ENCODE data around the gene E2F2. TPM values are rescaled to one million over a fixed set of nuclear protein-coding genes. Genes with fewer than 3 reads are reported as not detected.

The E2F2 gene
- total RNA-seq, 1 experiment from 2014 or later: 0.89 TPM

- H3K9me3 Mint-ChIP-seq (ENCODE audit: unreplicated experiment): no peaks in the 10 kb centered on the region
- intact Hi-C loops (cut with micrococcal nuclease): loop anchor here (1.0 kb wide), 1 partner anchor 79 kb away; no protein-coding TSS in a partner anchor
- DNase-seq (ENCODE audit: unreplicated experiment): peak; percentile 92
- CTCF ChIA-PET: interaction anchor here (0.5 to 21.7 kb wide), 10 partner anchors 9 to 1424 kb away, joined by 3 to 472 read pairs (median 4); no protein-coding TSS in a partner anchor
- peak overlapping the region; percentile 94 for H3K4me3 Mint-ChIP-seq (ENCODE audit: unreplicated experiment)
- H3K36me3 Mint-ChIP-seq (ENCODE audit: insufficient read depth, unreplicated experiment): peaks cover 13% of the 10 kb centered on the region
- no peaks in the 10 kb centered on the region for H3K27me3 Mint-ChIP-seq (ENCODE audit: insufficient read depth, unreplicated experiment)
- TF ChIP-seq CTCF (IDR thresholded peaks at IDR 0.05; ENCODE audit: unreplicated experiment): no peak
- BruUV-seq (replicated peaks): no TSS peak
- H3K27ac Mint-ChIP-seq (ENCODE audit: low read depth, unreplicated experiment): peak overlapping the region; percentile 71
- POLR2A ChIA-PET: interaction anchor here (0.6 to 12.1 kb wide), 31 partner anchors 9 to 1502 kb away, joined by 3 to 622 read pairs (median 5); partner anchors contain the start of genes ASAP3, ELOA, GALE and HMGCL
- H3K4me1 Mint-ChIP-seq (ENCODE audit: insufficient read depth, unreplicated experiment): peaks cover 32% of the 10 kb centered on the region
Measured at GRCh38 chr1:23555986-23556634, 25.1 kb upstream of the E2F2 start.

- Mint-ChIP-seq H3K27me3 (ENCODE audit: insufficient read depth, unreplicated experiment) (no peaks in the 10 kb centered on the region), H3K27ac (ENCODE audit: low read depth, unreplicated experiment) (peak overlapping the region; percentile 71), H3K4me3 (ENCODE audit: unreplicated experiment) (peak overlapping the region; percentile 94), H3K4me1 (ENCODE audit: insufficient read depth, unreplicated experiment) (peaks cover 32% of the 10 kb centered on the region), H3K36me3 (ENCODE audit: insufficient read depth, unreplicated experiment) (peaks cover 13% of the 10 kb centered on the region), H3K9me3 (ENCODE audit: unreplicated experiment) (no peaks in the 10 kb centered on the region)
- ChIA-PET POLR2A (interaction anchor here (0.6 to 12.1 kb wide), 37 partner anchors 9 to 1502 kb away, joined by 3 to 622 read pairs (median 5); partner anchors contain the start of genes ASAP3, ELOA, GALE and HMGCL), CTCF (interaction anchor here (0.5 to 21.7 kb wide), 12 partner anchors 9 to 1424 kb away, joined by 3 to 472 read pairs (median 4); no protein-coding TSS in a partner anchor)
- BruUV-seq (replicated peaks): TSS peak; percentile 76
- no peak for DNase-seq (ENCODE audit: unreplicated experiment)
- no peak for TF ChIP-seq CTCF (IDR thresholded peaks at IDR 0.05; ENCODE audit: unreplicated experiment)
- intact Hi-C loops (cut with micrococcal nuclease): loop anchor here (1.0 kb wide), 1 partner anchor 80 kb away; no protein-coding TSS in a partner anchor
Measured at GRCh38 chr1:23555270-23555985, 24.4 kb upstream of the E2F2 start.

GRCh38 chr1:23554481-23555269, 23.6 kb upstream of the E2F2 start:
- Mint-ChIP-seq H3K4me1 (ENCODE audit: insufficient read depth, unreplicated experiment) (peaks cover 26% of the 10 kb centered on the region), H3K9me3 (ENCODE audit: unreplicated experiment) (no peaks in the 10 kb centered on the region), H3K27me3 (ENCODE audit: insufficient read depth, unreplicated experiment) (no peaks in the 10 kb centered on the region), H3K36me3 (ENCODE audit: insufficient read depth, unreplicated experiment) (peaks cover 13% of the 10 kb centered on the region), H3K27ac (ENCODE audit: low read depth, unreplicated experiment) (peak overlapping the region; percentile 6), H3K4me3 (ENCODE audit: unreplicated experiment) (peak overlapping the region; percentile 94)
- TF ChIP-seq CTCF (IDR thresholded peaks at IDR 0.05; ENCODE audit: unreplicated experiment): peak; percentile 14
- intact Hi-C loops (cut with micrococcal nuclease): loop anchor here (1.0 kb wide), 1 partner anchor 81 kb away; no protein-coding TSS in a partner anchor
- ChIA-PET POLR2A (interaction anchor here (0.6 to 12.1 kb wide), 31 partner anchors 9 to 272 kb away, joined by 3 to 622 read pairs (median 5); partner anchors contain the start of genes ASAP3, ELOA, GALE and HMGCL), CTCF (interaction anchor here (0.5 to 21.7 kb wide), 9 partner anchors 10 to 624 kb away, joined by 3 to 472 read pairs (median 4); no protein-coding TSS in a partner anchor)
- BruUV-seq (replicated peaks): no TSS peak
- peak; percentile 86 for DNase-seq (ENCODE audit: unreplicated experiment)

Data from MCF 10A (cell line).